Breast epithelium (tissue), 4 donors: ENCODE results near the gene BCL11B. TPM values are rescaled to one million over a fixed set of nuclear protein-coding genes. Genes with fewer than 3 reads are reported as not detected.

Source experiments
- DNase-seq, 2 donors: peaks; one replicate each; pipeline ENCODE4 v3.0.0-alpha.2; 2019; ENCODE audit warnings: low spot score in 2 of 2
- H3K27ac ChIP-seq, 2 donors: fragments of 200-600 bp; sonication (generic) in 1 of 2; one replicate each; pipeline ENCODE4 v1.5.1; 2016 to 2019; ENCODE audit warnings: mild to moderate bottlenecking in 1 of 2
- H3K27me3 ChIP-seq, 2 donors: fragments of 200-600 bp; sonication (generic) in 1 of 2; one replicate each; pipeline versions ENCODE4 v1.5.1 to v1.6.0; 2017 to 2019; ENCODE audit warnings: control low read depth in 1 of 2, mild to moderate bottlenecking in 1 of 2
- H3K36me3 ChIP-seq: fragments of 200-600 bp; one replicate; pipeline ENCODE4 v1.5.1; 2019
- H3K4me1 ChIP-seq, 2 donors: fragments of 200-600 bp; sonication (generic); one replicate each; pipeline ENCODE4 v1.5.1; 2016 to 2019; ENCODE audit warnings: control low read depth in 1 of 2
- H3K4me3 ChIP-seq, 3 donors: fragments of 200-600 bp; sonication (generic); 1 replicate in 2 of 3; 2 replicates in 1 of 3; pipeline ENCODE4 v1.5.1; 2016 to 2019; ENCODE audit warnings: mild to moderate bottlenecking in 3 of 3, moderate library complexity in 2 of 3
- H3K9me3 ChIP-seq, 2 donors: fragments of 200-600 bp; sonication (generic) in 1 of 2; one replicate each; pipeline ENCODE4 v1.5.1; 2016 to 2019; ENCODE audit warnings: control low read depth in 1 of 2
- POLR2A ChIP-seq: fragments of 450-650 bp; IDR thresholded peaks from one replicate; pipeline ENCODE4 v1.6.1; 2016; ENCODE audit warnings: antibody characterized with exemption, mild to moderate bottlenecking, moderate library complexity
- POLR2AphosphoS5 ChIP-seq, 3 donors: sonication (generic); formaldehyde crosslinking; IDR thresholded peaks; one replicate each; pipeline ENCODE4 v1.6.1; 2017; ENCODE audit warnings: antibody characterized with exemption in 3 of 3
- intact Hi-C: fragments of 100-400 bp; cut with DNase I; formaldehyde crosslinking; loops from one replicate; pipeline ENCODE4 v1.15.1; 2023; ENCODE audit warnings: low total_unique reads
- total RNA-seq, 3 donors: library from RNA; depleted of rRNA; stranded (reverse); fragments of >200 nt; gene quantifications; one replicate each; pipeline ENCODE4 v1.1.0, GENCODE V29; 2016
- TF ChIP-seq, protein P1 (sequence below), 3 donors: fragments of 450-650 bp; IDR thresholded peaks; one replicate each; pipeline ENCODE4 v1.5.1; 2016 to 2017; ENCODE audit warnings: antibody characterized with exemption in 3 of 3, mild to moderate bottlenecking in 3 of 3, moderate library complexity in 3 of 3

The BCL11B gene
- total RNA-seq, 3 donors from 2014 or later: 0.96 to 3.9 (median 2.6) TPM

DNA sequence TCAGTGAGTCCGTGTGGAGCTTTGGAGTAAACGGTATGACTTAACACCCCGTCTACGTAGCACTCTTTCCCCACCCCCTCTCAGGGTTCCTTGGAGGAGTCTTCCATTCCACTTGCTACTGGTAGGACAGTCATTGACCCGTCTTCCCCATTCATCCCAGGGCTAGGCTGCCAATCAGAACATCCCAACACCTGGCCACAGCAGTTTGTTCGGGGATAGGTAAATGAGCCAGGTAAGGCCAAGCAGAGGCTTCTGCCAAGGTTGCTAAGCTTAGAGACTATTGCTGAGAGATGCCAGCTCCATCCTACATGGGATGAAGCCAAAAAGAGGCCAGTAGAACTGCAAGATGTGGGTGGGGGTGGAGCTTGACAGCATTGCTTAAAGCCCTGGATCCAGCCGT is 130.8 kb downstream of the BCL11B start:
- no peak for DNase-seq
- no peaks in the 10 kb centered on the region for H3K4me1 ChIP-seq

DNA sequence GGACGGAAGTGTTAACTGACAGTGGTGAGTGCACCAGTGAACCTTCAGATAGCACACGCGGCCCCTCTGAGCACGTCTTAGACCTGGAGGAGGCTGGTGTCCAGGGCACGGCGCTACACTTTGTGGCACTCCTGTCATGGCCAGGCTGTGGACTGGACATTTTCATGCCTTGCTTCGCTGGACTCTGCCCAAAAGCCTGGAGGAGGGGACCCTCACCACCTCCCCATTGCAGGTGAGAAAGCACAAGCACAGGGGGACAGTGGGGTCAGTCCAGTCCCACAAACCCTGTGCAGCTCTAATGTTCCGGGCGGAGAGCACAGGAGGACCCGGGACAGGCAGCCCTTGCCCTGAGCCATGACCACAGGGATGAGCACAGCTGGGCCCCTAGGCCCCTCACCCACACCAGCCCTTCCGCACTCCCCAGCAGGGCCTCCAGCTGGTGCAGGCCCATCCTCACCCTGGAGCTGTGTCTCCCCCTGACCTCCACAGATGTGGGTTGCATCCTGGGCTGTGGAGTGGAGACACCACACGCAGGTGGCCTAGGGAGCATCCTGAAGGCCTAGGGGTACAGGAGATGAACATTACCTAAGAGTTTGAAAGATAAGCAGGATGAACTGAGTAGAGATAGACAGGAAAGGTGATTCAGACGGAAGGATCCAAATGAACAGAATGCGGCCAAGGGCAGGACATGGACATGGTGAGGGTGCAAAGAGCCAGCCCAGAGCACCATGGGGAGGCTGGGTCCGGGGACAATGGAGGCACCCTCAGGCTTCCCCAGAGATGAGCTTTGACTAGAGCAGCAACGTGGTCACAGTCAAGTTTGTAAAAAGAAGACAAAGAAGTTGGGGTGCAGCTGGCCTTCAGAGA is 132.8 kb downstream of the BCL11B start:
- no peaks in the 10 kb centered on the region for H3K4me1 ChIP-seq
- H3K4me3 ChIP-seq: no peak overlapping the region
- DNase-seq: peak in 1 of 2 donors; percentile 15
- TF ChIP-seq POLR2A: no peak
- TF ChIP-seq, protein P1, sequence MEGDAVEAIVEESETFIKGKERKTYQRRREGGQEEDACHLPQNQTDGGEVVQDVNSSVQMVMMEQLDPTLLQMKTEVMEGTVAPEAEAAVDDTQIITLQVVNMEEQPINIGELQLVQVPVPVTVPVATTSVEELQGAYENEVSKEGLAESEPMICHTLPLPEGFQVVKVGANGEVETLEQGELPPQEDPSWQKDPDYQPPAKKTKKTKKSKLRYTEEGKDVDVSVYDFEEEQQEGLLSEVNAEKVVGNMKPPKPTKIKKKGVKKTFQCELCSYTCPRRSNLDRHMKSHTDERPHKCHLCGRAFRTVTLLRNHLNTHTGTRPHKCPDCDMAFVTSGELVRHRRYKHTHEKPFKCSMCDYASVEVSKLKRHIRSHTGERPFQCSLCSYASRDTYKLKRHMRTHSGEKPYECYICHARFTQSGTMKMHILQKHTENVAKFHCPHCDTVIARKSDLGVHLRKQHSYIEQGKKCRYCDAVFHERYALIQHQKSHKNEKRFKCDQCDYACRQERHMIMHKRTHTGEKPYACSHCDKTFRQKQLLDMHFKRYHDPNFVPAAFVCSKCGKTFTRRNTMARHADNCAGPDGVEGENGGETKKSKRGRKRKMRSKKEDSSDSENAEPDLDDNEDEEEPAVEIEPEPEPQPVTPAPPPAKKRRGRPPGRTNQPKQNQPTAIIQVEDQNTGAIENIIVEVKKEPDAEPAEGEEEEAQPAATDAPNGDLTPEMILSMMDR (IDR thresholded peaks at IDR 0.05): no peak
- no peak for TF ChIP-seq POLR2AphosphoS5 (IDR thresholded peaks at IDR 0.05)
- no peaks in the 10 kb centered on the region for H3K27me3 ChIP-seq
- intact Hi-C loops: loop anchor here (10.0 kb wide), 1 partner anchor 64 kb away; no protein-coding TSS in a partner anchor
- no peaks in the 10 kb centered on the region for H3K9me3 ChIP-seq
- no peak overlapping the region for H3K27ac ChIP-seq
- H3K36me3 ChIP-seq: no peaks in the 10 kb centered on the region

More for the DNA sequence above, 130.8 kb downstream of the BCL11B start:
- no peak for TF ChIP-seq POLR2AphosphoS5 (IDR thresholded peaks at IDR 0.05)
- TF ChIP-seq, protein P1 (IDR thresholded peaks at IDR 0.05): no peak
- no peak for TF ChIP-seq POLR2A
- Histone ChIP-seq H3K4me3 (no peak overlapping the region), H3K27me3 (no peaks in the 10 kb centered on the region), H3K27ac (no peak overlapping the region), H3K9me3 (no peaks in the 10 kb centered on the region), H3K36me3 (no peaks in the 10 kb centered on the region)
- intact Hi-C loops: no loop called here

DNA sequence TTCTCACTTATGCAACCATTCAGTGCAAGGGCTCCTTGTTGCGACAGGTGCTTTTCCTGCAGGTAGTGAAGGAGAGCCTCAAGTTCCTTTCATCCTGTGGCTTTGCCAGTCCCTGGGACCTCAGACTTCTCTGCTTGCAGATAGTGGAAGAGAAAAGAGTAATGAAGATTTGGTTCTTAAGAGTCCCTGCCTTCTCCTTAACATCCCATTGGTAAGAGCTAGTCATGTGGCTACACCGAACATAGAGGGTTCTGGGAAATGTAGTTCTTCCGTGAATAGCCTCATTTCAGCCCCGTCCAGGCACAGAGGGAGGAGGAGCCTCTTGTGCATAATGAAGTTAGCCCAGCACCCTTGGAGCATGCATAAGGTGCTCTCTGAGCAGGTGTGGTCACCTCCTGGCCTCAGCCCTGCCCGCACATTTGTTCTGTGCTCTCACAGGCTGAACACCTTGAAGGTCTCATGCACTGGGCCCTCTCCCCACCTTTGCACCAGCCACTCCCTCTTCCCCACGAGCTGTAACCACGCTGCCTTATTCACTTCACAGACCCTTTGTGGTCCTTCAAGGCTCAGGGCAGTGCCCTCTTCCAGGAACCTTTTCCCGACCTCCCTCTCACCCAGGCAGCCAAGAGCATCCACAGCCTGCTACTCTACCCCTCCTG is 134.0 kb downstream of the BCL11B start:
- Histone ChIP-seq H3K4me1 (no peaks in the 10 kb centered on the region), H3K36me3 (no peaks in the 10 kb centered on the region), H3K27ac (no peak overlapping the region), H3K9me3 (no peaks in the 10 kb centered on the region), H3K4me3 (no peak overlapping the region), H3K27me3 (no peaks in the 10 kb centered on the region)
- intact Hi-C loops: loop anchor here (10.0 kb wide), 1 partner anchor 63 kb away; no protein-coding TSS in a partner anchor
- TF ChIP-seq, protein P1 (IDR thresholded peaks at IDR 0.05): no peak
- TF ChIP-seq POLR2A (no peak), POLR2AphosphoS5 (IDR thresholded peaks at IDR 0.05) (no peak)
- peak in 1 of 2 donors; percentile 24 for DNase-seq

DNA sequence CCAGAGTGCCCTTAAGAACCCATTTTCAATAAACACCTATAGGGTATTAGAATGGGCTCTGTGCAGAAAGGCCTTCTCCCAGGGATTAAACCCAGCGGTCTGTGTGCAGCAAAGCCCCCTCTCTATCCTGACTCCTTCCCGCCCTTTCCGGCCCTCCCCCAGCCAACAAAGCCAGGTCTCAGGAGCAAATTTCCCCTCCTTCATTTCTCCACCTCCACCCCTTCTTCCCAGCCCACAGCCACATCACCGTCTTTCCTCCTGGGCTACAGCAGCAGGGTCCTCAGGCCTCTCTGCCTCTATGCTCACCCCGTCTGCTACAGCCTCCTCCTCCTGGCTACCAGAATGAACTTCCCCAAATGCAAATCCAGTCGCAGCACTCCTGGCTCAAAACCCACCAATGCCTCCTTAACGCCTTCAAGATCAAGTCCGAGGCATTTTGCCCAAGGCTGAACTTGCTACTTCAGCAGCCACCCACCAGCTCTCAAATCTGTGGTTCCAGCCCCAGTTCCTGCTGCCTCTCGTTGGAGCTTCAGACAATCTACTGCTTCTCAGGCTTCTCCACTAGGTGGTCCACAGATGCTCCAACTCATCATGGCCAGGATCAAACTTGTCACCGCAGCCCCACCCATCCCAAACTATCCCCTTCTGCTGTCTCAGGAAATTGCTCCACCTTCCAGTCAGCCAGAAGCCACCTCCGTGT is 134.8 kb downstream of the BCL11B start:
- Histone ChIP-seq H3K36me3 (no peaks in the 10 kb centered on the region), H3K4me1 (no peaks in the 10 kb centered on the region), H3K9me3 (no peaks in the 10 kb centered on the region), H3K4me3 (no peak overlapping the region), H3K27ac (no peak overlapping the region), H3K27me3 (no peaks in the 10 kb centered on the region)
- intact Hi-C loops: loop anchor here (10.0 kb wide), 1 partner anchor 62 kb away; no protein-coding TSS in a partner anchor
- DNase-seq: peak in 1 of 2 donors; percentile 14
- TF ChIP-seq, protein P1 (IDR thresholded peaks at IDR 0.05): no peak
- TF ChIP-seq POLR2AphosphoS5 (IDR thresholded peaks at IDR 0.05) (no peak), POLR2A (no peak)
